Loucy (cell line): ENCODE results near the gene TRAT1.
A peak's percentile ranks its signal among the peaks of the same experiment; 100 is the strongest.

Source experiments
- H2AFZ ChIP-seq: fragments of 200-600 bp; sonication (generic); 2 replicates; pipeline ENCODE4 v1.6.0; 2016; ENCODE audit warnings: antibody characterized with exemption, mild to moderate bottlenecking, low read length, moderate library complexity
- H3F3A ChIP-seq: fragments of 200-600 bp; 2 replicates; pipeline ENCODE4 v1.6.0; 2016; ENCODE audit warnings: antibody characterized with exemption, low read depth, mild to moderate bottlenecking
- H3K27me3 ChIP-seq: fragments of 200-600 bp; sonication (generic); 2 replicates; pipeline ENCODE4 v1.6.1; 2014; ENCODE audit warnings: low read length, mild to moderate bottlenecking; ENCODE audit not compliant: insufficient read depth, poor library complexity, severe bottlenecking
- H3K36me3 ChIP-seq: fragments of 200-600 bp; sonication (generic); 2 replicates; pipeline ENCODE4 v1.6.1; 2016; ENCODE audit warnings: low read length; ENCODE audit not compliant: insufficient read depth
- H3K4me1 ChIP-seq: fragments of 200-600 bp; sonication (generic); 2 replicates; pipeline ENCODE4 v1.5.1; 2014; ENCODE audit warnings: low read length, mild to moderate bottlenecking; ENCODE audit not compliant: insufficient read depth, poor library complexity, severe bottlenecking
- H3K4me2 ChIP-seq: fragments of 200-600 bp; sonication (generic); 2 replicates; pipeline ENCODE4 v1.6.0; 2014; ENCODE audit warnings: antibody characterized with exemption, low read length, low read depth, mild to moderate bottlenecking; ENCODE audit not compliant: poor library complexity, severe bottlenecking
- H3K4me3 ChIP-seq: fragments of 200-600 bp; sonication (generic); 2 replicates; pipeline ENCODE4 v1.5.1; 2014; ENCODE audit warnings: low read length, mild to moderate bottlenecking, mixed read lengths; ENCODE audit not compliant: poor library complexity, severe bottlenecking
- H3K79me2 ChIP-seq: fragments of 200-600 bp; sonication (generic); 2 replicates; pipeline ENCODE4 v1.6.1; 2014; ENCODE audit warnings: low read length; ENCODE audit not compliant: insufficient read depth
- H3K9ac ChIP-seq: fragments of 200-600 bp; sonication (generic); 2 replicates; pipeline ENCODE4 v1.6.0; 2014; ENCODE audit warnings: mild to moderate bottlenecking, low read depth, low read length, moderate library complexity; ENCODE audit not compliant: poor library complexity, severe bottlenecking
- H3K9me2 ChIP-seq: fragments of 200-600 bp; sonication (generic); replicated peaks from 2 replicates; pipeline ENCODE4 v1.6.1; 2016; ENCODE audit warnings: low read depth, low read length, mixed read lengths
- H3K9me3 ChIP-seq: fragments of 200-600 bp; sonication (generic); 2 replicates; pipeline ENCODE4 v1.6.1; 2014; ENCODE audit warnings: mild to moderate bottlenecking, antibody characterized with exemption, low read length, low read depth; ENCODE audit not compliant: insufficient read depth
- H4K20me1 ChIP-seq: fragments of 200-600 bp; sonication (generic); 2 replicates; pipeline ENCODE4 v1.6.0; 2014; ENCODE audit warnings: antibody characterized with exemption, low read length, mild to moderate bottlenecking; ENCODE audit not compliant: insufficient read depth, poor library complexity, severe bottlenecking
- CTCF ChIP-seq: fragments of 200-600 bp; sonication (generic); conservative IDR thresholded peaks from 2 replicates; pipeline ENCODE4 v1.5.1; 2014; ENCODE audit warnings: mild to moderate bottlenecking, antibody characterized with exemption, low read length
- EZH2phosphoT487 ChIP-seq: fragments of 200-600 bp; IDR thresholded peaks from 2 replicates; pipeline ENCODE4 v1.6.1; 2018; ENCODE audit warnings: antibody characterized with exemption, mild to moderate bottlenecking, moderate library complexity, borderline replicate concordance

Gene TRAT1

DNA sequence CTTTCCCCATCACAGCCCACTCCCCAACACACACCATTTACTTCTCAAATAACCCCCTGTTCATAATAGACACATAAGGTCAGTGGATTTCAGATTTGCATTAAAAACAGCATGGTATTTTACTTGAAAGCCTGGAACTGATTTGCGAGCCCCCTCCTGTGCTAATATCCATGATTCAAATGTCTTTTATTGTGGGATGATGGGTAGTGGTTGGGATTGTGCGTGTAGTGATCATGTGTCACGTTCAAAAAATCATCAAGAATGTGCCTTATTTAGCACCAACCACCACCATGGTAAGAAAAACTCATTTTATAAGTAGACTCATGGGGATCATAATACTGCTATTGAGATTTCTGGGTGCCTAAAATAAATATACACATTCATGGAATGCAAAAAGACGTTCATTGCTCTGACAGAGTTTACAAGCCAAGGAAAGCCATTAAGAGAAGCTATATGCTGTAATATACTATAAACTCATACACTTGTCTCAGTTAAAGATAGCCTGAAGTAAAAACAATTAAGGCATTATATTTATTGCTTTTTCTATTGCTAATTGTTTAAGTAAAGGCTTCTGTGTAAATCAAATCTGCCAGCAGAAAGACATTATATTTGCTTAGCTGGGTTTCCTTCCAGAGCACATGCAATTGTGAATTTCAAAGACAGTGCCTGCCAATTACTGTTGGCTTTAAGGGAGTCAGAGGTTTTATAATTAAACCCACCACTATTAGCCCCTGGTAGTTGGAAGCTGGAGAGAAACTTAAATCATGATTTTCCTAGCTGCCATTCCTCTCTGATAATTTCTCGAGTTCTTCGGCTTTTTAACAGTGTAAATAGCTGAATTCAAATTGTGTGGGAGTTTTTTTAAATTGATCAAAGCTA, 4.0 kb downstream of the TRAT1 start:
- no peak for TF ChIP-seq CTCF
- no peak for TF ChIP-seq EZH2phosphoT487
- Histone ChIP-seq H3K36me3 (no peaks in the 10 kb centered on the region), H3K9me3 (no peaks in the 10 kb centered on the region), H3K79me2 (peaks cover 72% of the 10 kb centered on the region), H3K27me3 (no peaks in the 10 kb centered on the region), H4K20me1 (no peaks in the 10 kb centered on the region), H3K9ac (no peak overlapping the region), H2AFZ (no peak overlapping the region), H3K9me2 (no peaks in the 10 kb centered on the region), H3F3A (peaks cover 2% of the 10 kb centered on the region; the same call in 1 of the 2 replicates), H3K4me2 (peak overlapping the region; percentile 83), H3K4me3 (peak overlapping the region; percentile 73), H3K4me1 (peaks cover 60% of the 10 kb centered on the region)

- Histone ChIP-seq H3K79me2 (peaks cover 41% of the 10 kb centered on the region), H3K9me2 (no peaks in the 10 kb centered on the region), H3K36me3 (no peaks in the 10 kb centered on the region), H3K9me3 (no peaks in the 10 kb centered on the region), H3K4me1 (peaks cover 52% of the 10 kb centered on the region), H3K9ac (no peak overlapping the region), H3K27me3 (no peaks in the 10 kb centered on the region), H3K4me2 (no peak overlapping the region), H4K20me1 (no peaks in the 10 kb centered on the region), H3K4me3 (no peak overlapping the region), H2AFZ (no peak overlapping the region), H3F3A (no peaks in the 10 kb centered on the region)
- TF ChIP-seq EZH2phosphoT487 (no peak), CTCF (no peak)
These were observed 7.8 kb downstream of the TRAT1 start for GRCh38 chr3:108830381-108830780.

DNA sequence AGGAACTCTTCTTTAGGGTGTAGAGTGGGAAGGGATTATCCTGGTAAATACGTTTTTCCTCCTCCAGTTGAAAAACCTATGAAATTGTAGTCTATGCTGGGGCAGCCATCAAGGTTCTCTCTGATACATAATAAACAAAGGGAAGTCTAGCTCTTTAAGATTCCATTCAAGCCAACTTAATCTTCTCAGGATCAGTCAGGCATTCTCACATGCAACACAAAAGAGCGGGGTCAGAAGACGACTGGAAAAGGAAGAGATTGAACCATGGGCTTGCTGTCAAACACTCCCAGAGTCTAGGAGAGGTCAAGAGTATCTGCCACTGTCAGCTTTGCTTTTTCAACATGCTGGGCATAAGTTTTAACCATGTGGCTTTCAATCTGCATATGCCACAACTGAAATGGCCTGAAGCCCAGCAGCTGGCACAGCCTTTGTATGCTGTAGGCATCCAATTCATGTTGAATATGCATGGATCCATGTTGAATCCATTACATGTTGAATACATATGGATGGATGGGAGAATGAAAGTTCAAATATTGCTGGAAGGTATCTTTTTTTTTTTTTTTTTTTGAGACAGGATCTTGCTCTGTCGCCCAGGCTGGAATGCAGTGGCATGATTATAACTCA, 8.5 kb downstream of the TRAT1 start:
- H3K27me3 ChIP-seq = no peaks in the 10 kb centered on the region
- H3K4me2 ChIP-seq = no peak overlapping the region
- no peak overlapping the region for H3K4me3 ChIP-seq
- H3K36me3 ChIP-seq = no peaks in the 10 kb centered on the region
- H3K9me3 ChIP-seq = no peaks in the 10 kb centered on the region
- H3K9ac ChIP-seq = no peak overlapping the region
- H4K20me1 ChIP-seq = no peaks in the 10 kb centered on the region
- H2AFZ ChIP-seq = no peak overlapping the region
- no peaks in the 10 kb centered on the region for H3K9me2 ChIP-seq
- H3K79me2 ChIP-seq = peaks cover 34% of the 10 kb centered on the region
- no peaks in the 10 kb centered on the region for H3F3A ChIP-seq
- no peak for TF ChIP-seq CTCF
- TF ChIP-seq EZH2phosphoT487 = no peak
- peaks cover 47% of the 10 kb centered on the region for H3K4me1 ChIP-seq
